HUES64 (cell line): ENCODE results near the gene CCDC187.
"Not testable (repeated sequence)": the region's sequence is repeated elsewhere in the genome, so short reads cannot be mapped to it uniquely, and the experiment has no call there.

Experiments used
- H3K27ac ChIP-seq: 2 replicates; pipeline ENCODE4 v1.7.0; 2013; ENCODE audit warnings: low read depth, low read length, inconsistent platforms
- H3K27me3 ChIP-seq: 2 replicates; pipeline ENCODE4 v1.6.1; 2013; ENCODE audit warnings: mild to moderate bottlenecking, low read length; ENCODE audit not compliant: insufficient read depth
- H3K36me3 ChIP-seq: 2 replicates; pipeline ENCODE4 v1.6.1; 2013; ENCODE audit warnings: mild to moderate bottlenecking, low read length; ENCODE audit not compliant: insufficient read depth
- H3K4me1 ChIP-seq: 2 replicates; pipeline ENCODE4 v1.6.1; 2013; ENCODE audit warnings: mild to moderate bottlenecking, low read length, moderate library complexity; ENCODE audit not compliant: insufficient read depth
- H3K4me3 ChIP-seq: 2 replicates; pipeline ENCODE4 v1.5.1; 2013; ENCODE audit warnings: mild to moderate bottlenecking, low read length, moderate library complexity
- H3K9ac ChIP-seq: 2 replicates; pipeline ENCODE4 v1.6.1; 2013; ENCODE audit warnings: mild to moderate bottlenecking, low read depth, low read length
- H3K9me3 ChIP-seq: 2 replicates; pipeline ENCODE4 v1.6.1; 2013; ENCODE audit warnings: low read depth, low read length; ENCODE audit not compliant: insufficient read depth
- WGBS: fragments of 150-250, 120-280 bp; methylation state at CpG from one replicate; pipeline ENCODE4 v1.1.7; 2013; ENCODE audit warnings: missing lambda C conversion rate; 5-methylcytosine and 5-hydroxymethylcytosine counted together

The CCDC187 gene

DNA sequence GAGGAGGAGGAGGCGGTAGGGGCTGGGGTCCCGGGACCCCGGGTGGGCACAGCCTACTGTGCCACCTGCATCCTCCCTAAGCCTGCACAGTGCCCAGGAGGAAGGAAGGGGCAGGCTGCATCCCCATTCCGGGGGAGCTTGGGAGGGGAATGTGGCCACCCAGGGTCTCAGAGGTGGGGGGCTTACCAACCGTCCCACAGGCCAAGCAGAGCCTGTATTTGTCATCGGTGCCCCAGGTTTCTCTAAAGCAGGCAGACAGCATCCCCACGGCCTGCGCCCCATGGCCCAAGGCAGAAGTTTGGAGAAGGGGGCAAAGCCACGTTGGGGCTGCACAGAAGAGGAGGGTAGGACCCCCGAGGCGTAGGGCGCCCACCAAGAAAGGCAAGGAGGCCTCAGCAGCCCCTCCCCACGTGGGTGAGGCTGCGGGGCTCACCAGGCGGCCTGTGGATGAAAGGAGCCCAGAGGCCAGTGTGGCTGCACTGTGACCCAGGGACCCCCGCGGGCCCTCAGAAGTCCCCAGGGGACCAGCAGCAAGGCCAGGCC is 22.9 kb upstream of the CCDC187 start:
- peak overlapping the region; percentile 40 for H3K9ac ChIP-seq
- WGBS = 51% methylated on average over 17 of the region's 17 CpGs

DNA sequence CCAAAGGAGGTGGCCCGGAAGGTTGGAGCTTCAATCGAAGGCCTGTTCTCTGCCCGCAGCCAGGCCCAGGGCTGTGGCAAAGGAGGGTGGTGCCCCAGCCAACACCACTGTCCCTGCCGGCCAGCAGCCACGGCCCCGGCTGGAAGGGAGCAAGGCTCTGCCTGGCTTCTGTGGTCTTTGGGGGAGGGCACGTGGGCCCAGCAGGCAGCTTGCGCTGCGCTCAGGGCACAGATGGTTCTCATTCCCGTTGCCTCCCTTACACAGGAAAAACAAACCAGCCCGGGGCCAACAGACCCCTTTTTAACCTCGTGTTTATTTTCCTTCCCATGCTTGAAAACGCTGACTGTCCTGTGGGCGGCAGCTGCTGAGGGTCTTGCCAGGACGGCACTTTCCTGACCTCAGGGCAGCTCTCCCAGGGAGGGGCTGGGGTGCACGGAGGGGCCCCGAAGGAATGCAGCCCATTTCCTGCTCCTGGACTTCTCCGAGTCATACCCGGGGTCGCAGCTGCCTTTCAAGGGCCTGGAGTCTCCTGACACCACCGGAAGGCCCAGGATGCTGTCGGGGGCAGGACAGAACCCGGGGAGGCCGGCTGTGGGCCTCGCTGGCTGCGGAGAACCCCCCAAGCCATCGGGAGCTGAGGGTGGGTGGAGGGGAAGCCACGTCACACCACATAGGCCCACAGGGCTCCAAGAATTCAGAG is 22.3 kb upstream of the CCDC187 start:
- Histone ChIP-seq H3K4me1 (peaks cover 11% of the 10 kb centered on the region; the same call in 1 of the 2 replicates), H3K36me3 (no peaks in the 10 kb centered on the region), H3K4me3 (0 out of 2 replicates have a peak overlapping the region, but pooled peaks have one; percentile 7), H3K9me3 (no peaks in the 10 kb centered on the region), H3K27ac (peak overlapping the region; percentile 49; the same call in 1 of the 2 replicates), H3K27me3 (no peaks in the 10 kb centered on the region), H3K9ac (peak overlapping the region; percentile 28; the same call in 1 of the 2 replicates)
- 49% methylated on average over 28 of the region's 28 CpGs for WGBS

More for the DNA sequence above, 22.9 kb upstream of the CCDC187 start:
- no peaks in the 10 kb centered on the region for H3K36me3 ChIP-seq
- no peaks in the 10 kb centered on the region for H3K9me3 ChIP-seq
- peaks cover 11% of the 10 kb centered on the region; the same call in 1 of the 2 replicates for H3K4me1 ChIP-seq
- peak overlapping the region; percentile 15; the same call in 1 of the 2 replicates for H3K27ac ChIP-seq
- peak overlapping the region; percentile 29 for H3K4me3 ChIP-seq
- H3K27me3 ChIP-seq = no peaks in the 10 kb centered on the region

DNA sequence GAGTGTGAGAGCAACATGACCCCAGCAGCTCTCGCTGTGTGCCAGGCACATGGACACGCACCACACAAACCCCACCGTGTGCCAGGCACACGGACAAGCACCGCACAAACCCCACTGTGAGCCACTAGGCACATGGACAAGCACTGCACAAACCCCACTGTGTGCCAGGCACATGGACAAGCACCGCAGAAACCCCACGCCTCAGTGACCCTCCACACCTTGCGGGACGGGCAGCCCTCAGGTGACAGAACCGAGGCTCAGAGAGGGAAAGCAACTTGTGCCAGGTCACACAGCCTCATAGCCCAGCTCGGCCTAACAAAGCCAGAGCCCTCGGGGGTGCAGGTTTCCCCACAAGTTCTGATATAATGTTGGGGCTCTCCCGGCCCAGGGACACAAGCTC is 21.5 kb upstream of the CCDC187 start:
- Histone ChIP-seq H3K36me3 (no peaks in the 10 kb centered on the region), H3K9ac (no peak overlapping the region), H3K4me3 (no peak overlapping the region), H3K27me3 (no peaks in the 10 kb centered on the region), H3K4me1 (peaks cover 11% of the 10 kb centered on the region; the same call in 1 of the 2 replicates), H3K27ac (no peak overlapping the region), H3K9me3 (no peaks in the 10 kb centered on the region)
- WGBS = 94% methylated on average over 13 of the region's 13 CpGs

DNA sequence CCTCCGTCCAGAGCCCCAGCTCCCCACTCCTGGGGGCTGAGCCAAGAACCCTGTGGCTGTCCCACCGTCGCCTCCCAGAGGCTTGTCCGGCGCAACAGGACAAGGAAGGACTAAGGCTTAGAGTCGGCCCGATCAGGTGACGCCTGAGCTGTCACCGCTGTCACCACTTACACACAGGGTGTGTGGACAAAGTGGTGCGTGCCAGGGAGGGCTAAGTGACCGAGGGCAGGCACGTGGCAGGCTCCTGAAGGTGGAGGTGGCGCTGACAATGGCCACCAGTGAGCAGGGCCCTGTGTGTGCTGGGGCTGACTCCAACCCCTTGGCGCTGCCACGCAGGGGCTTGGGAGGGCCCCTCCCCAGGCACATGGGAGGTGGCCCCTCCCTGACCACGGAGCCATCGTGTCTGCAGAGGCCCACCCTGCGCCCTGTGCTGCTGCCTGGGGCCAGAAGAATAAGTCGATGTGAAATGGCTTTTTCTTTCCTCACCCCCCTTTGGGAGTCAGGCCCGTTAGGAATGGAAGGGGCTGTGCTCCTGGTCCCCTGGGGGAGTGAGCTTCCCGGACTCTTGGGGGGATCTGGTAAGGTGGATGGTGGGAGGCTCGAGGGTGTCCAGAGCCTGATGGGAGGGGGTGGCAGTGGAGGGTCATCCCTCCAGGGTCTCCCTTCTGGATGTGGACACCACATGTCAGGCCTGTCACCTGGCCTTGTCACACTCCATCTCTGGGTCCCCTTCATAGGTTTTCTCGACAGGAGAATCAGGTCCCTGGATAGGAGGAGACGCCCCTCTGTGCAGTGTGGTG is 20.8 kb upstream of the CCDC187 start:
- WGBS = 84% methylated on average over 24 of the region's 24 CpGs
- Histone ChIP-seq H3K27me3 (no peaks in the 10 kb centered on the region), H3K27ac (no peak overlapping the region), H3K4me1 (peaks cover 11% of the 10 kb centered on the region; the same call in 1 of the 2 replicates), H3K9ac (no peak overlapping the region), H3K36me3 (no peaks in the 10 kb centered on the region), H3K9me3 (no peaks in the 10 kb centered on the region), H3K4me3 (no peak overlapping the region)

DNA sequence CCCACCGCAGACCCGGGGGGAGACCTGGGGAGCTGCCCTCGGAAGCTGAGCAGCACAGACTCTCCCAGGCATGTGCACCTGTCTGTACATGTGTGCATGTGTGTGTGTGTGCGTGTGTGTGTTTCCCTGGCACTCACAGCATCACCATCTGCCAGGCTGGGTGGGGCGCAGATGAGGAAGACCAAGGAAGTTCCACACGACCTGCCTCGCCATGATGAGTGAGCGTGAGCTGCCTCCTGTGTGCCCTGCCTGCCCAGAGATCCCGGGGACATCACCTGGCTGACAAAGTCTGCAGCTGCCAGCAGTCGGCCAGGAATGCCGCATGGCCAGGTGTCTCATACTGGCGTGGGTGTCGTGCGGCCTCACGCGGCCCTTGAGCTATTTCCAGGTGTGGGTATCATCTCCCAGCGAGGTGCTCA is 19.5 kb upstream of the CCDC187 start:
- Histone ChIP-seq H3K27me3 (no peaks in the 10 kb centered on the region), H3K9me3 (no peaks in the 10 kb centered on the region), H3K27ac (no peak overlapping the region), H3K36me3 (no peaks in the 10 kb centered on the region), H3K9ac (no peak overlapping the region), H3K4me3 (no peak overlapping the region), H3K4me1 (peaks cover 11% of the 10 kb centered on the region; the same call in 1 of the 2 replicates)
- WGBS = 93% methylated on average over 17 of the region's 17 CpGs

DNA sequence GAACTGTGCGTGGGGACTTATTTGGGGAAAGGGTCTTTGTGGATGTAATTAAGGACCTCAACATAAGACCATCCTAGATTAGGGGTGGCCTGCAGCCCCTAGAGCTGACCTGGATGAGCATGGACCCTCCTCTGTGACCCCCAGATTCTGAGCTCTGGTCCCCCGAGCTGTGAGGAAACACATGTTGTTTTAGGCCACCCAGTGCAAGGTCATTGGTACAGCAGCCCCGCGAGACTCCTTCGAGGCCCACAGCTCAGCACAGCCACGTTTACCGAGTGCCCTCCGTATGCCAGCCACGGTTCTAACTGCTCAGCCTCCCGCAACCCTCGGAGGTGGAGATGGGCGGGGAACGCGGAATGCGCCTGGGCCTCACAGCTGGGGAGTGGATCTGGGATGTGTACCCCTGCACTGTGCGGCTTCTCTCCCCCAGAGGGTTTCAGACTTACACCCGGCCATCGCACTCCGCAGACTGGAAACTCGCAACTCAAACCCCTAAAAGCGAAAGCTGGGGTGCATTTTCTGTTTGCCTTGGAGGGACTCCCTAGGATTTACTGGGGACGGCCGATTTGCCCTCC is 18.9 kb upstream of the CCDC187 start:
- no peaks in the 10 kb centered on the region for H3K36me3 ChIP-seq
- 90% methylated on average over 23 of the region's 23 CpGs for WGBS
- no peaks in the 10 kb centered on the region for H3K27me3 ChIP-seq
- H3K9me3 ChIP-seq = no peaks in the 10 kb centered on the region
- H3K4me3 ChIP-seq = no peak overlapping the region
- H3K4me1 ChIP-seq = peaks cover 11% of the 10 kb centered on the region; the same call in 1 of the 2 replicates
- H3K27ac ChIP-seq = no peak overlapping the region
- H3K9ac ChIP-seq = no peak overlapping the region

DNA sequence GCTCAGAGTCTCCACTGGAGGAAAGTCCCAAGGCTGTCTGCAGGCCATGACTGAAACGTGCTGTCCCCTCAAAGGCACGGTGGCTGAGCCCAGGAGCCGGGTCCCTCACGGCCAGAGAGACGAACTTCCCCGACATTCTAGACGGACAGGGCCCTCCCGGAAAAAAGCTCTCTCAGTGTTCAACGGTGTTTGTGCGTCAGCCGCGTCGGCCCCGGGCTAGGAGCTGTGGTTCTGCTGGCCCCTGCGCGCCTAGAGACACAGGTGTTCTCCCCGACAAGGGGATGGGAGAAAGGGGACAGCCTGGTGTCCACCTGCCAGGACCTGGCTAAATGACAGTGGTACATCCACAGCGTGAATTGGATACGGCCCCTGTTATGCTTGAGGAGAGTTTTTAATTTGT is 17.7 kb upstream of the CCDC187 start:
- no peak overlapping the region for H3K9ac ChIP-seq
- no peak overlapping the region for H3K27ac ChIP-seq
- H3K4me3 ChIP-seq = no peak overlapping the region
- peaks cover 5% of the 10 kb centered on the region; the same call in 1 of the 2 replicates for H3K4me1 ChIP-seq
- no peaks in the 10 kb centered on the region for H3K27me3 ChIP-seq
- H3K9me3 ChIP-seq = no peaks in the 10 kb centered on the region
- 91% methylated on average over 19 of the region's 19 CpGs for WGBS
- H3K36me3 ChIP-seq = no peaks in the 10 kb centered on the region

DNA sequence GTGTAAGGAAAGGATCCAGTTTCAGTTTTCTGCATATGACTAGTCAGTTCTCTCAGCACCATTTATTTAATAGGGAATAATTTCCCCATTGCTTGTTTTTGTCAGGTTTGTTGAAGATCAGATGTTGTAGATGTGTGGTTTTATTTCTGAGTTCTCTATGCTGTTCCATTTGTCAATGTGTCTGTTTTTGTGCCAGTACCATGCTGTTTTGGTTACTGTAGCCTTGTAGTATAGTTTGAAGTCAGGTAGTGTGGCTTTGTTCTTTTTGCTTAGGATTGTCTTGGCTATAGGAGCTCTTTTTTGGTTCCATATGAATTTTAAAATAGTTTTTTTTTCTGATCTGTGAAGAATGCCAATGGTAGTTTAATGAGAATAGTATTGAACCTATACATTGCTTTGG is 17.1 kb upstream of the CCDC187 start:
- H3K9me3 ChIP-seq, H3K27ac ChIP-seq, H3K27me3 ChIP-seq: not testable (repeated sequence)

DNA sequence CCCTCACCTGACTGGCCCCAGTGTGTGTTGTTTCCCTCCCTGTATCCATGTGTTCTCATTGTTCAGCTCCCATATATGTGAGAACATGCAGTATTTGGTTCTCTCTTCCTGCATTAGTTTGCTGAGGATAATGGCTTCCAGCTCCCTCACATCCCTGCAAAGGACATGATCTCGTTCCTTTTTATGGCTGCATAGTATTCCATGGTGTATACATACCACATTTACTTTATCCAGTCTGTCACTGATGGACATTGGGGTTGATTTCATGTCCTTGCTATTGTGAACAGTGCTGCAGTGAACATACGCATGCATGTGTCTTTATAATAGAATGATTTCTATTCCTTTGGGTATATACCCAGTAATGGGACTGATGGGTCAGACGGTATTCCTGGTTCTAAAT is 16.1 kb upstream of the CCDC187 start:
- WGBS = 94% methylated on average over 3 of the region's 3 CpGs
- H3K27ac ChIP-seq, H3K4me1 ChIP-seq, H3K4me3 ChIP-seq, H3K9ac ChIP-seq, H3K27me3 ChIP-seq, H3K36me3 ChIP-seq, H3K9me3 ChIP-seq: not testable (repeated sequence)

More for the DNA sequence above, 17.1 kb upstream of the CCDC187 start:
- H3K4me3 ChIP-seq, H3K4me1 ChIP-seq, H3K9ac ChIP-seq, H3K36me3 ChIP-seq: not testable (repeated sequence)

DNA sequence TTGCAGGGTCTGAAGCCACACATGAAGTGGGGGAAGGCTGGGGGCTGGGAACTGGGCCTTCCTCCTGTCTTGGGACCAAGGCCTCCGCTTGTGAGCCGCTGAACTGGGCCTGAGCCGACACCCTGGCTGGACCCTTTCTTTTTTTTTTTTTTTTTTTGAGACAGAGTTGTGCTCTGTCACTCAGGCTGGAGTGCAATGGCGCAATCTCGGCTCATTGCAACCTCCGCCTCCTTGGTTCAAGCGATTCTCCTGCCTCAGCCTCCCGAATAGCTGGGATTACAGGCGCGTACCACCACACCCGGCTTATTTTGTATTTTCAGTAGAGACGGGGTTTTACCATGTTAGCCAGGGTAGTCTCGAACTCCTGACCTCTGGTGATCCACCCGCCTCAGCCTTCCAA is 15.3 kb upstream of the CCDC187 start:
- not testable (repeated sequence) for H3K27ac ChIP-seq, H3K9ac ChIP-seq, H3K36me3 ChIP-seq, H3K4me3 ChIP-seq, H3K4me1 ChIP-seq, H3K27me3 ChIP-seq
- H3K9me3 ChIP-seq = peaks cover 14% of the 10 kb centered on the region
- WGBS = 96% methylated on average over 14 of the region's 14 CpGs

DNA sequence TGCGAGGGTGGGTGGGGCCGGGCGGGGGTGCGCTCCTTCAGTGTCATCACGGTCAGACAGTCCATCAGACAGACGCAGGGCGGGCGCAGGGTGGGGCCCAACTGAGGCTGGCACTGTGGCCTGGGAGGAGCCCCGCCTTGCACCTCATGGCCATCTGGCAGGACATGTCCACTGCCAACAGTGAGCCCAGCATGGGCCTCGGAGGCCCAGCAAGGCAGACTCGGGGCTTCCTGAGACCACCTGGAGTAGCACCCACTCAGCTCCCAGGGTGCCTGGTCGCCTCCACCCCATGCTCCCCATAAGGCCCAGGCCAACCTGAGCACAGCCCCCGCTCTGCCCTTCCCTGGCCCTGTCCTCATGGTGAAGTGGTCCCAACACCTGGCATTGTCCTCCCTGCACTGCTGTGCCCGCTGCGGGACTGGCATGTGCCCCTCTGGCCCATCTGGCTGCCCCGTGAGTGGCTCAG is 14.9 kb upstream of the CCDC187 start:
- no peaks in the 10 kb centered on the region for H3K27me3 ChIP-seq
- H3K4me1 ChIP-seq = no peaks in the 10 kb centered on the region
- no peaks in the 10 kb centered on the region for H3K36me3 ChIP-seq
- 93% methylated on average over 16 of the region's 16 CpGs for WGBS
- no peak overlapping the region for H3K9ac ChIP-seq
- no peak overlapping the region for H3K4me3 ChIP-seq
- H3K27ac ChIP-seq = no peak overlapping the region
- H3K9me3 ChIP-seq = peaks cover 15% of the 10 kb centered on the region
